ENCODE data around the gene HIF1A.

Gene HIF1A

DNA sequence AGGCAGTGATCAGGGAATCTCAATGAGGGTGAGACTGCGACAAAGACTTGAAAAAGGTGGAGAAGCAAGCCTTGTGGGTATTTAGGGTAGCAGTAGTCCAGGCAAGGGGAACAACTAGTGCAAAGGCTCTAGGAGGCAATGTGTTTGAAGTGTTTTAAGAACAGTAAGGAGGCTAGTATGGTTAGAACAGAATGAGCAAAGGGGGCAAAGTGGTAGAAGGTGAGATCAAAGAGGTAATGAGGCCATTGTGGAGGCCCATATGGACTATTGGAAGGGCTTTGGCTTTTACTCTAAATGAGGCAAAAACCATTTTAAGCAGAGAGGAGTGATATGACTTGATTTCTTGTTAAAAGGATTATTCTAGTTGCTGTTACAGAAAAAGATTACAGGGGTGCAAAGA lies 16.8 kb downstream of the HIF1A start:
- H3K27ac ChIP-seq (ENCODE audit: low read length) = no peak overlapping the region
- H3K9me3 ChIP-seq (ENCODE audit: control insufficient read depth in 1 of 2, low read length in 2 of 2) = no peaks in the 10 kb centered on the region
- no peaks in the 10 kb centered on the region for H3K36me3 ChIP-seq (ENCODE audit: control insufficient read depth in 1 of 2, insufficient read depth in 2 of 2, low read length in 2 of 2)
- no peak overlapping the region for H3K4me3 ChIP-seq (ENCODE audit: low read depth in 1 of 2, low read length in 2 of 2)
- H3K4me1 ChIP-seq (ENCODE audit: control insufficient read depth in 1 of 2, insufficient read depth in 2 of 2, low read length in 2 of 2) = peaks cover 10 to 31% of the 10 kb centered on the region in 2 donors
- H3K27me3 ChIP-seq (ENCODE audit: low read depth, low read length) = no peaks in the 10 kb centered on the region

DNA sequence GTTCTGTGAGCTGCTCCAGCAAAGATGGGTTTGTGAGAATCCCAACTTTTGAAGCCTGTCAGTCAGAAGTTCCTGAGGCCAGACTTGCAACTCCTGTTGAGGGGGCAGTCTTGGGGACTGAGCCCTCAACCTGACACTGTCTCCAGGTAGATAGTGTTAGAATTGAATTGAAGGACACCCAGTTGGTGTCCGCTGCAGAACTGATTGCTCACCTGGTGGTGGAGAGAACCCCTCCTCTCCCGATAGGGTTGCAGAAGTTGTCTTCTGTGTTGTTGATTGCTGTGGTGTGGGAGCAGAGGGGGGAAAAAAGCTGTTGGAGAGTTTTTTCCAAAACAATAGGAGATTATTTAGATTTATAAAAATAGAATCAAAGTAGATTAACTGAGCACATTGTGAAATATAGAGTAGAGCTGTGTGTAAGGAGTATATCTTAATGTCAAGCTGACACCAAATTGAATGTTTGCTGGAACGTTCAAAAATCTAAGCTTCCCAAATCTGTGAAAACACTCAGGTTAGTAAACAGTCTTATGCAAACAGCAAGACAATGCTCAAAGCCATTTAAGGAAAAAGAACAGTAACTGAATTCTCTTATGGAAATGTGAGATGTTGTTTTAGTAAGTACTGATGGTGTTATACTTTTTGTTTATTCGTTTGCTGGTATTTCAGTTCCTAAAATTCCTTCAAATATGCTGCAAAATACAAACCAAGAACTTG lies 18.6 kb downstream of the HIF1A start:
- no peak overlapping the region for H3K4me3 ChIP-seq (ENCODE audit: low read depth in 1 of 2, low read length in 2 of 2)
- peaks cover 10 to 39% of the 10 kb centered on the region in 2 donors for H3K4me1 ChIP-seq (ENCODE audit: control insufficient read depth in 1 of 2, insufficient read depth in 2 of 2, low read length in 2 of 2)
- no peaks in the 10 kb centered on the region for H3K36me3 ChIP-seq (ENCODE audit: control insufficient read depth in 1 of 2, insufficient read depth in 2 of 2, low read length in 2 of 2)
- H3K9me3 ChIP-seq (ENCODE audit: control insufficient read depth in 1 of 2, low read length in 2 of 2) = no peaks in the 10 kb centered on the region
- H3K27ac ChIP-seq (ENCODE audit: low read length) = no peak overlapping the region
- H3K27me3 ChIP-seq (ENCODE audit: low read depth, low read length) = no peaks in the 10 kb centered on the region

DNA sequence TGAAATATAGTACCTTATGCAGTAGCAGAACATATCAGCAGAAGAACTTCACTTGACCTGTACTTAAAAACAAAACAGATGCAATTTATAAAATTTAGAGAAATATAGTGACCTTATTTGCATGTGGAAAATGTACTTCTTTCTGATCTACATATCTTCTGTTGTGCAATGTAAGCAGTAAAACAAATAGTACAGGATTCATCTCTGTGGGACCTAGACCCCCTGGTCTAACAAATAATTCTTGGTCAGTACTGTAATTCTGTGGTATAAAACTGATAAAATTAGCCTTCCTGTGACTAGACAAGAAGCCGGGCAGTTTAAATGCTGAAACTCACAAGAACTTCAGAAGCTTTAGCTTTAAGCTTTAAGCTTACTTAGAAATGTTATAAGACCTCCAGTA lies 21.6 kb downstream of the HIF1A start:
- Histone ChIP-seq H3K27ac (ENCODE audit: low read length) (no peak overlapping the region), H3K4me3 (ENCODE audit: low read depth in 1 of 2, low read length in 2 of 2) (no peak overlapping the region), H3K27me3 (ENCODE audit: low read depth, low read length) (no peaks in the 10 kb centered on the region), H3K4me1 (ENCODE audit: control insufficient read depth in 1 of 2, insufficient read depth in 2 of 2, low read length in 2 of 2) (peaks cover 9 to 41% of the 10 kb centered on the region in 2 donors), H3K9me3 (ENCODE audit: control insufficient read depth in 1 of 2, low read length in 2 of 2) (no peaks in the 10 kb centered on the region), H3K36me3 (ENCODE audit: control insufficient read depth in 1 of 2, insufficient read depth in 2 of 2, low read length in 2 of 2) (peaks cover 0 to 6% of the 10 kb centered on the region in 2 donors)

- Histone ChIP-seq H3K27ac (ENCODE audit: low read length) (no peak overlapping the region), H3K4me1 (ENCODE audit: control insufficient read depth in 1 of 2, insufficient read depth in 2 of 2, low read length in 2 of 2) (peaks cover 7 to 34% of the 10 kb centered on the region in 2 donors), H3K4me3 (ENCODE audit: low read depth in 1 of 2, low read length in 2 of 2) (no peak overlapping the region), H3K36me3 (ENCODE audit: control insufficient read depth in 1 of 2, insufficient read depth in 2 of 2, low read length in 2 of 2) (peaks cover 7 to 13% of the 10 kb centered on the region in 2 donors), H3K9me3 (ENCODE audit: control insufficient read depth in 1 of 2, low read length in 2 of 2) (no peaks in the 10 kb centered on the region), H3K27me3 (ENCODE audit: low read depth, low read length) (no peaks in the 10 kb centered on the region)
These were observed 22.7 kb downstream of the HIF1A start for GRCh38 chr14:61718039-61718438.

DNA sequence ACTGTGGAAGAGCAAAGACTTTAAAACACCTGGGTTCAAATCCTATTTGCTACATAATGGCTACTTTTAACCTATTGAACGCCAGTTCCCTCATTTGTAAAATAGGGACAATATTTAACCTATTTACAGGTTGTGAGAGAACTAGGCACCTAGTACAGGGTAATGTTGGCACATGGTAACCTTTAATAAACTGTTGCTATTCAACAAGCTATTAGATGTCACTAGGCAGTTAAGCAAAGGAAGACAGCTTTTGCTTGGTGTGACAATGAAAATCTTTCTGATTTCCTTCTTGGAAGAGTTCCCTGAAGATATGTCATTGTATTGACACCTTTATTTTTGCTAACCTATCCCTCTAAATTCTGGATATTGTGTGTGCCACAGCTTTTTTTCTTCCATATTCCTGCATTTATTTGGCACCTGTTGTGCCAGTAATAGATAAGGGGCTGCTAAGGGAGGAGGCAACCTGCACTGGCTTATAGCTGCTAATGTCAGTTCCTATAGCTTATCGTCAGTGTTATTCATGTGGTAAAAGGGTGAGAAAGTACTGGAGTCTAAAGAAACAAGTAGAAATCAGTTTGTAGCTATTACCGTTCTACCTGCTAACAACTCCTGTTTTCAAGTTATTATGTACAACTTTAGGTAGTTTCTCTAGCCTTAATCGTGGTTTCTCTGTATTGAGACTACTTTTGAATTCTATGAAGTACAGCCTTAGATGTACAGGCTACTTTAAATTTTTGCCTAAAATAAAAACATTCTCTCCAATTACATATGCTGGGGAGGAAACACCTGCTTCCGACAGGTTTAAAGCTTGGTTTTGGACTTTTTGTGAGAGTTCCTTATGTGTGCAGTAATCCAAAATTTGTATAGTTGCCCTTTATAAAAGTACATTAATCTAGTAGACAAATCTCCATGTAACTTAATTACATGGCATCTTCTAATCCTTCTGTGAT lies 24.3 kb downstream of the HIF1A start:
- no peaks in the 10 kb centered on the region for H3K9me3 ChIP-seq (ENCODE audit: control insufficient read depth in 1 of 2, low read length in 2 of 2)
- peaks cover 7 to 24% of the 10 kb centered on the region in 2 donors for H3K4me1 ChIP-seq (ENCODE audit: control insufficient read depth in 1 of 2, insufficient read depth in 2 of 2, low read length in 2 of 2)
- H3K36me3 ChIP-seq (ENCODE audit: control insufficient read depth in 1 of 2, insufficient read depth in 2 of 2, low read length in 2 of 2) = peaks cover 19 to 27% of the 10 kb centered on the region in 2 donors
- H3K27me3 ChIP-seq (ENCODE audit: low read depth, low read length) = no peaks in the 10 kb centered on the region
- peak overlapping the region; percentile 45 for H3K27ac ChIP-seq (ENCODE audit: low read length)
- H3K4me3 ChIP-seq (ENCODE audit: low read depth in 1 of 2, low read length in 2 of 2) = no peak overlapping the region

GRCh38 chr14:61720294-61720661 lies 25.0 kb downstream of the HIF1A start:
- Histone ChIP-seq H3K9me3 (ENCODE audit: control insufficient read depth in 1 of 2, low read length in 2 of 2) (no peaks in the 10 kb centered on the region), H3K36me3 (ENCODE audit: control insufficient read depth in 1 of 2, insufficient read depth in 2 of 2, low read length in 2 of 2) (peaks cover 23 to 28% of the 10 kb centered on the region in 2 donors), H3K27me3 (ENCODE audit: low read depth, low read length) (no peaks in the 10 kb centered on the region), H3K27ac (ENCODE audit: low read length) (peak overlapping the region; percentile 45), H3K4me1 (ENCODE audit: control insufficient read depth in 1 of 2, insufficient read depth in 2 of 2, low read length in 2 of 2) (peaks cover 7 to 24% of the 10 kb centered on the region in 2 donors), H3K4me3 (ENCODE audit: low read depth in 1 of 2, low read length in 2 of 2) (no peak overlapping the region)

GRCh38 chr14:61720741-61721140 lies 25.4 kb downstream of the HIF1A start:
- H3K9me3 ChIP-seq (ENCODE audit: control insufficient read depth in 1 of 2, low read length in 2 of 2) = no peaks in the 10 kb centered on the region
- no peaks in the 10 kb centered on the region for H3K27me3 ChIP-seq (ENCODE audit: low read depth, low read length)
- H3K27ac ChIP-seq (ENCODE audit: low read length) = no peak overlapping the region
- no peak overlapping the region for H3K4me3 ChIP-seq (ENCODE audit: low read depth in 1 of 2, low read length in 2 of 2)
- peaks cover 7 to 21% of the 10 kb centered on the region in 2 donors for H3K4me1 ChIP-seq (ENCODE audit: control insufficient read depth in 1 of 2, insufficient read depth in 2 of 2, low read length in 2 of 2)
- peaks cover 23 to 28% of the 10 kb centered on the region in 2 donors for H3K36me3 ChIP-seq (ENCODE audit: control insufficient read depth in 1 of 2, insufficient read depth in 2 of 2, low read length in 2 of 2)

GRCh38 chr14:61724133-61724532 lies 28.8 kb downstream of the HIF1A start:
- peaks cover 5 to 12% of the 10 kb centered on the region in 2 donors for H3K4me1 ChIP-seq (ENCODE audit: control insufficient read depth in 1 of 2, insufficient read depth in 2 of 2, low read length in 2 of 2)
- H3K27ac ChIP-seq (ENCODE audit: low read length) = no peak overlapping the region
- no peak overlapping the region for H3K4me3 ChIP-seq (ENCODE audit: low read depth in 1 of 2, low read length in 2 of 2)
- H3K27me3 ChIP-seq (ENCODE audit: low read depth, low read length) = no peaks in the 10 kb centered on the region
- H3K36me3 ChIP-seq (ENCODE audit: control insufficient read depth in 1 of 2, insufficient read depth in 2 of 2, low read length in 2 of 2) = peaks cover 47 to 51% of the 10 kb centered on the region in 2 donors
- H3K9me3 ChIP-seq (ENCODE audit: control insufficient read depth in 1 of 2, low read length in 2 of 2) = no peaks in the 10 kb centered on the region

DNA sequence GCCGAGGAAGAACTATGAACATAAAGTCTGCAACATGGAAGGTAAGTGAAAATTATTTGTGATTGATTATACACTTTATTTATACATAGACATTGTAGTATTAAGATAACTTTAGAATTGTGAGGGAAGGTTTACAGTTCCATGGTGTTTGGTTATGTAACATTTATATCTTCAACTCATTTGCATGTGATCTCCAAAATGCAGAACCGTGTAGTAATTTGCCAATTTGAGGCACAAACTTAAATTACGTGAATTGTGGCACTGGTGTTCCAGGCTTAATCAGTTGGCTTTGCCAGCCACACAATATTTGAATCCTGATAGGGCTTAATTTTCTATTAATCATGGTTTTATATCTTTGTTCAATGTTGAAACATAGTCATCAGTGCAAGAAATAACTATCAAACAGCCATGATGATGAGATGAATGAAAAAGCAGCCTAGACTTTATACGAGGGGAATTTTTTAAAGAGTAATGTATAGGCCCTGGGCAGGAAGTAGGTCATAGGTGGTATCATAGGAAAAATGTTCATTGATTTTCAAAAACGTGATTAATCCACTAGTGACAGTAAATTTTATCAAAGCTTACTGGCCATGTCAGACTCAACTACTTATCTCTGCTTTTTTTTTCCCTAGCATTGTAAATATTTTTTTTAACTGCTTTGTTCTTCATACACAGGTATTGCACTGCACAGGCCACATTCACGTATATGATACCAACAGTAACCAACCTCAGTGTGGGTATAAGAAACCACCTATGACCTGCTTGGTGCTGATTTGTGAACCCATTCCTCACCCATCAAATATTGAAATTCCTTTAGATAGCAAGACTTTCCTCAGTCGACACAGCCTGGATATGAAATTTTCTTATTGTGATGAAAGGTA lies 31.7 kb downstream of the HIF1A start:
- no peaks in the 10 kb centered on the region for H3K9me3 ChIP-seq (ENCODE audit: control insufficient read depth in 1 of 2, low read length in 2 of 2)
- peaks cover 46 to 60% of the 10 kb centered on the region in 2 donors for H3K36me3 ChIP-seq (ENCODE audit: control insufficient read depth in 1 of 2, insufficient read depth in 2 of 2, low read length in 2 of 2)
- no peaks in the 10 kb centered on the region for H3K27me3 ChIP-seq (ENCODE audit: low read depth, low read length)
- no peak overlapping the region for H3K4me3 ChIP-seq (ENCODE audit: low read depth in 1 of 2, low read length in 2 of 2)
- H3K4me1 ChIP-seq (ENCODE audit: control insufficient read depth in 1 of 2, insufficient read depth in 2 of 2, low read length in 2 of 2) = peaks cover 0 to 3% of the 10 kb centered on the region in 2 donors
- no peak overlapping the region for H3K27ac ChIP-seq (ENCODE audit: low read length)

DNA sequence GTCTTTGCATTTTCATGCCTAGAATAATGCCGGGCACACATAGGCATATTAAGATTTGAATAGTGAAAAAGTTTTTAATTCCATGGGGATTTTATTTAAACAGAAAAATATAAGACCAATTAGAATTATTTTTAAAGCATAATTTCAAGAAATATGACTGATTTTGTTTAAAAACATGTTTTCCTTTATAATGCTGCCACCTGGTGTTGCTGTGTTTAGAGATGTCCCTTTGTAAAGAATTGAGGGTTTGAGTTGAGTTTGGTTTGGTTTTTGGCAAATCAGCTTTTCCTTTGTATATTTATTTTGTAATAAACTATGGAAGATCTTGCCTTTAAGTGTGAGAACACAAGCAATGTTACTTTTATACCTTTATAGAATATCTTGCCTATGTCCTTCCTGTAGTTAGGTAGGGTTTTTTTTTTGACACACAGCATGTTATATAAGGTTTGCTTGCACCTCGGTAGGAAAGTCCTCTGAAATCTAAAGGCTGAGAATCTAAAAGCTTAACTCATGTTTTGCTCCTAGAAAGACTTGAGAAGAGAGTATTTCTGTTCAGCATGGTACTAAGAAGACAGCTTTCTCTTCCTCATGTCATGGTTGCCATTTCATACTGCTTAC lies 35.6 kb downstream of the HIF1A start:
- Histone ChIP-seq H3K27me3 (ENCODE audit: low read depth, low read length) (no peaks in the 10 kb centered on the region), H3K4me1 (ENCODE audit: control insufficient read depth in 1 of 2, insufficient read depth in 2 of 2, low read length in 2 of 2) (no peaks in the 10 kb centered on the region), H3K4me3 (ENCODE audit: low read depth in 1 of 2, low read length in 2 of 2) (no peak overlapping the region), H3K9me3 (ENCODE audit: control insufficient read depth in 1 of 2, low read length in 2 of 2) (no peaks in the 10 kb centered on the region), H3K27ac (ENCODE audit: low read length) (no peak overlapping the region), H3K36me3 (ENCODE audit: control insufficient read depth in 1 of 2, insufficient read depth in 2 of 2, low read length in 2 of 2) (peaks cover 53 to 69% of the 10 kb centered on the region in 2 donors)

All from muscle layer of duodenum (tissue), 2 donors.